Heart left ventricle (tissue), 13 donors: ENCODE results near the gene PCCA.

Experiments
- CTCF ChIP-seq, 12 donors: fragments of 200-600 bp; sonication (generic) in 4 of 12; IDR thresholded peaks; one replicate each; pipeline versions ENCODE4 v1.5.0 to v1.8.0; 2018 to 2022; ENCODE audit warnings: antibody characterized with exemption in 12 of 12, mild to moderate bottlenecking in 5 of 12
- POLR2A ChIP-seq, 2 donors: fragments of 450-650 bp; IDR thresholded peaks; one replicate each; pipeline ENCODE4 v1.6.1; 2017; ENCODE audit warnings: antibody characterized with exemption in 2 of 2, mild to moderate bottlenecking in 2 of 2, moderate library complexity in 2 of 2
- donor health status: ischemic (EF 13 %, LVEDD 7.1; RV severe dilation, severe dysfunction).
- donor health status: DM: no; HTN: yes; CAD: no.
- donor health status: DM: no; HTN: no; CAD: no.
- donor health status: ischemic (EF 25% LVEDD 6.9; RV normal size, moderate dysfunction).
- donor health status: ischemic (EF 25% LVEDD 5.7; RV mildly dilated, moderate dysfunction).
- donor health status: ischemic (EF 35%, LVEDD 5.7; RV mildly dilated, moderate dysfunction).
- donor health status: nonischemic (EF 11% LVEDD 7.7; RV severe dilation, severe dysfunction).
- donor health status: DM: yes; HTN: yes; CAD: no.
- donor health status: PGD.
- donor health status: ischemic (EF 29% LVEDD 5.4; RV normal size, mild dysfunction).
- donor health status: nonischemic (EF 23%, LVEDD 6.1; RV moderate dilation, normal function).

- TF ChIP-seq CTCF (IDR thresholded peaks at IDR 0.05) (no peak), POLR2A (IDR thresholded peaks at IDR 0.05) (no peak)
These were observed 276.8 kb downstream of the PCCA start for GRCh38 chr13:100365680-100366079.
